PC-3 (cell line): Measurements from ENCODE around the gene NRXN2. TPM values are rescaled to one million over a fixed set of nuclear protein-coding genes. Genes with fewer than 3 reads are reported as not detected.

Source experiments
- ATAC-seq: fragments of 200-7000 bp; cut with Tn5 transposase; 2 replicates; pipeline ENCODE4 v1.9.1; 2020; ENCODE audit warnings: mild to moderate bottlenecking, moderate library complexity
- BruUV-seq: library from RNA; stranded (reverse); fragments of 400-500 nt; replicated peaks from 2 replicates; lab custom pipeline; 2021; lab: Mats Ljungman, UMichigan
- CTCF ChIA-PET: fragments of 300-600 bp; sonication (Branson Sonifier 250); formaldehyde crosslinking; loops from one replicate; lab custom pipeline; 2022; ENCODE audit warnings: antibody characterized with exemption; lab: Charles Lee
- POLR2A ChIA-PET: fragments of 300-600 bp; sonication (Branson Sonifier 250); formaldehyde crosslinking; loops from one replicate; lab custom pipeline; 2022; ENCODE audit warnings: antibody characterized with exemption; ENCODE audit not compliant: unreplicated experiment; lab: Charles Lee
- DNase-seq: peaks from one replicate; pipeline ENCODE4 v3.0.0-alpha.2; 2015
- H2AFZ ChIP-seq: fragments of 300-600 bp; sonication (generic); 2 replicates; pipeline ENCODE4 v1.6.0; 2016; ENCODE audit warnings: antibody characterized with exemption, low read length
- H3F3A ChIP-seq: fragments of 300-600 bp; sonication (generic); one replicate; pipeline ENCODE4 v1.6.0; 2017; ENCODE audit warnings: antibody characterized with exemption, low read length, control low read depth, mild to moderate bottlenecking; ENCODE audit not compliant: unreplicated experiment
- H3K27ac ChIP-seq: fragments of 300-600 bp; sonication (generic); 2 replicates; pipeline ENCODE4 v1.5.1; 2016; ENCODE audit warnings: mild to moderate bottlenecking, low read length
- H3K27me3 ChIP-seq: fragments of 300-600 bp; sonication (generic); 2 replicates; pipeline ENCODE4 v1.6.1; 2016; ENCODE audit warnings: low read length, mixed read lengths
- H3K36me3 ChIP-seq: fragments of 300-600 bp; sonication (generic); 2 replicates; pipeline ENCODE4 v1.6.1; 2016; ENCODE audit warnings: low read depth, mixed run types, low read length, mixed read lengths
- H3K4me1 ChIP-seq: fragments of 300-600 bp; sonication (generic); 2 replicates; pipeline ENCODE4 v1.5.1; 2016; ENCODE audit warnings: low read length; ENCODE audit not compliant: insufficient read depth
- H3K4me2 ChIP-seq: fragments of 300-600 bp; sonication (generic); 2 replicates; pipeline ENCODE4 v1.6.0; 2016; ENCODE audit warnings: low read length
- H3K4me3 ChIP-seq: fragments of 300-600 bp; sonication (generic); 2 replicates; pipeline ENCODE4 v1.5.1; 2016; ENCODE audit warnings: mild to moderate bottlenecking, low read length, mixed read lengths
- H3K79me2 ChIP-seq: fragments of 300-600 bp; sonication (generic); 2 replicates; pipeline ENCODE4 v1.6.1; 2017; ENCODE audit warnings: low read length, mixed read lengths
- H3K9ac ChIP-seq: fragments of 300-600 bp; sonication (generic); 2 replicates; pipeline ENCODE4 v1.6.0; 2016; ENCODE audit warnings: mild to moderate bottlenecking, low read length
- H3K9me2 ChIP-seq: fragments of 300-600 bp; sonication (generic); replicated peaks from 2 replicates; pipeline ENCODE4 v1.6.1; 2016; ENCODE audit warnings: mixed run types, low read length, mixed read lengths
- H3K9me3 ChIP-seq: fragments of 300-600 bp; sonication (generic); 2 replicates; pipeline ENCODE4 v1.6.1; 2016; ENCODE audit warnings: low read length, mixed read lengths
- H4K20me1 ChIP-seq: fragments of 300-600 bp; sonication (generic); 2 replicates; pipeline ENCODE4 v1.6.1; 2016; ENCODE audit warnings: low read length, mixed read lengths
- CTCF ChIP-seq: fragments of 300-600 bp; sonication (generic); conservative IDR thresholded peaks from 2 replicates; pipeline ENCODE4 v1.5.1; 2017; ENCODE audit warnings: antibody characterized with exemption, low read depth, mild to moderate bottlenecking, low read length
- EZH2 ChIP-seq: fragments of 300-600 bp; sonication (generic); IDR thresholded peaks from one replicate; pipeline ENCODE4 v1.6.1; 2017; ENCODE audit warnings: antibody characterized with exemption, mild to moderate bottlenecking, low read length; ENCODE audit not compliant: unreplicated experiment
- EZH2phosphoT487 ChIP-seq: fragments of 300-600 bp; sonication (generic); IDR thresholded peaks from 2 replicates; pipeline ENCODE4 v1.6.1; 2018; ENCODE audit warnings: mild to moderate bottlenecking, antibody characterized with exemption, low read length, borderline replicate concordance
- intact Hi-C: fragments of 100-400 bp; cut with micrococcal nuclease; formaldehyde crosslinking; loops from 2 replicates; pipeline ENCODE4 v1.9.0; 2023
- total RNA-seq: library from RNA; depleted of rRNA; stranded (reverse); fragments of >200 nt; gene quantifications from 2 replicates; pipeline ENCODE4 v1.2.3, GENCODE V29; 2014

The NRXN2 gene
- total RNA-seq, 1 experiment from 2014 or later, result not detected

- no peaks in the 10 kb centered on the region for H3F3A ChIP-seq
- no peaks in the 10 kb centered on the region for H3K9me3 ChIP-seq
- H2AFZ ChIP-seq, result no peak overlapping the region
- no peaks in the 10 kb centered on the region for H3K9me2 ChIP-seq
- no TSS peak for BruUV-seq
- H3K27me3 ChIP-seq, result no peaks in the 10 kb centered on the region
- ChIA-PET CTCF (no interaction called here), POLR2A (no interaction called here)
- DNase-seq (no peak), ATAC-seq (no peak)
- TF ChIP-seq CTCF, result no peak
- TF ChIP-seq EZH2phosphoT487, result no peak
- no peak for TF ChIP-seq EZH2
- H3K4me3 ChIP-seq, result no peak overlapping the region
- H3K9ac ChIP-seq, result no peak overlapping the region
- H3K27ac ChIP-seq, result no peak overlapping the region
- H3K79me2 ChIP-seq, result no peaks in the 10 kb centered on the region
- H3K36me3 ChIP-seq, result no peaks in the 10 kb centered on the region
- no peak overlapping the region for H3K4me2 ChIP-seq
- H4K20me1 ChIP-seq, result no peaks in the 10 kb centered on the region
- intact Hi-C loops, result no loop called here
- H3K4me1 ChIP-seq, result no peaks in the 10 kb centered on the region
These were observed 29.4 kb upstream of the NRXN2 start for GRCh38 chr11:64752175-64752970.

GRCh38 chr11:64751580-64751979 lies 28.6 kb upstream of the NRXN2 start:
- Histone ChIP-seq H4K20me1 (no peaks in the 10 kb centered on the region), H3F3A (no peaks in the 10 kb centered on the region), H3K4me3 (no peak overlapping the region), H3K9ac (no peak overlapping the region), H3K36me3 (no peaks in the 10 kb centered on the region), H3K4me1 (no peaks in the 10 kb centered on the region), H3K79me2 (no peaks in the 10 kb centered on the region), H3K27ac (no peak overlapping the region), H2AFZ (no peak overlapping the region), H3K9me3 (no peaks in the 10 kb centered on the region), H3K9me2 (no peaks in the 10 kb centered on the region), H3K4me2 (no peak overlapping the region), H3K27me3 (no peaks in the 10 kb centered on the region)
- intact Hi-C loops, result no loop called here
- BruUV-seq, result no TSS peak
- ATAC-seq (no peak), DNase-seq (no peak)
- TF ChIP-seq CTCF, result no peak
- TF ChIP-seq EZH2, result no peak
- TF ChIP-seq EZH2phosphoT487, result no peak
- CTCF ChIA-PET, result no interaction called here
- POLR2A ChIA-PET, result no interaction called here

GRCh38 chr11:64751136-64751535 lies 28.1 kb upstream of the NRXN2 start:
- POLR2A ChIA-PET, result no interaction called here
- no TSS peak for BruUV-seq

More at GRCh38 chr11:64751136-64751535, 28.1 kb upstream of the NRXN2 start:
- Histone ChIP-seq H3F3A (no peaks in the 10 kb centered on the region), H3K36me3 (no peaks in the 10 kb centered on the region), H3K79me2 (no peaks in the 10 kb centered on the region), H3K27ac (no peak overlapping the region), H2AFZ (no peak overlapping the region), H3K27me3 (no peaks in the 10 kb centered on the region), H3K4me3 (no peak overlapping the region), H3K4me2 (no peak overlapping the region), H3K4me1 (no peaks in the 10 kb centered on the region), H3K9me3 (no peaks in the 10 kb centered on the region), H3K9me2 (no peaks in the 10 kb centered on the region), H4K20me1 (no peaks in the 10 kb centered on the region), H3K9ac (no peak overlapping the region)
- TF ChIP-seq EZH2 (no peak), EZH2phosphoT487 (no peak), CTCF (no peak)
- CTCF ChIA-PET, result no interaction called here
- ATAC-seq, result no peak
- intact Hi-C loops, result no loop called here
- no peak for DNase-seq
